HCT116 (cell line): ENCODE data around the gene HAVCR2.

Source experiments
- CTCF ChIP-seq, 3 experiments: fragments of 200-600 bp in 1 of 3; sonication (generic) in 1 of 3; IDR thresholded peaks in 2 of 3; conservative IDR thresholded peaks in 1 of 3; 2 replicates each; pipeline ENCODE4 v1.5.1; 2012 to 2017; ENCODE audit warnings: low read depth in 2 of 3, low read length in 2 of 3, antibody characterized with exemption in 1 of 3, borderline replicate concordance in 1 of 3, control low read depth in 1 of 3, mild to moderate bottlenecking in 1 of 3, mixed read lengths in 1 of 3, mixed run types in 1 of 3, moderate library complexity in 1 of 3; ENCODE audit not compliant: insufficient read depth in 1 of 3
- POLR2A ChIP-seq: IDR thresholded peaks from 2 replicates; pipeline ENCODE4 v1.7.0; 2011; ENCODE audit warnings: borderline replicate concordance; ENCODE audit not compliant: insufficient read depth, insufficient read length; ENCODE audit errors: extremely low read depth

DNA sequence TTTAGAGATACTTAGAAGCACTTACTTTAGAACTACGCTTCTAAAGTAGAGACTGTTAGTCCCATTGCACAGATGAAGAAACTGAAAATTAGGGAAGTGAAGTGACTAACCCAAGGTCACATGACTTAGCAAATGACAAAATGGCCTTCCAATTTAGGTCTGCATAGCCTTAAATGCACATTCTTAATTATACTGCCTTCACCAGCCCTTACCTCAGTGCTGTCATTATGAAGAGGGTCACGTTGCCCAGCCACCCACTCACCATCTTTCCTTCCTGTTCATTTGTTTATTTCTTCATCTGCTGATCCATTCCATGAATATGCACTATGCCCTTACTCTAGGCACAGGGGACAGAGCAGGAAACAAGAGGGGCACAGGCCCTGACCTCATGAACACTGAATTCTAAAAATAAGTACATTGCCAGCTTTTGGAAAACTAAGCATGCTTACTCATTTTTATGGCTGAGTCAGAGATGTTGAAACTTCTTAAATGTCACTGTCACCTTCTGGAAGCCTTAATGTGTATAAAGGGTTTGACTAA, 8.6 kb downstream of the HAVCR2 start:
- TF ChIP-seq POLR2A (no peak), CTCF (IDR thresholded peaks at IDR 0.05 in 2 of 3, conservative IDR thresholded peaks at IDR 0.05 in 1 of 3; ENCODE audit: borderline replicate concordance in 1 of 3, insufficient read depth in 1 of 3, low read depth in 2 of 3, low read length in 2 of 3) (no peak)
